Effector memory CD8-positive, alpha-beta T cell (primary cell): ENCODE data around the gene XKR3.
"Not testable (repeated sequence)": the region's sequence is repeated elsewhere in the genome, so short reads cannot be mapped to it uniquely, and the experiment has no call there.

Experiments used
- ATAC-seq: fragments of 150-1000 bp; cut with Tn5 transposase; replicated peaks from 2 replicates; pipeline ENCODE4 v1.10.0; 2021; ENCODE audit warnings: mild to moderate bottlenecking, moderate library complexity
- DNase-seq, 3 experiments: peaks; one replicate each; pipeline ENCODE4 v3.0.0; 2021
- H3K27ac Mint-ChIP-seq, 2 donors: one replicate each; pipeline ENCODE4 v1.8.0; 2022; ENCODE audit warnings: mild to moderate bottlenecking in 2 of 2, mixed read lengths in 2 of 2, moderate library complexity in 2 of 2
- H3K27me3 Mint-ChIP-seq, 2 donors: one replicate each; pipeline ENCODE4 v1.8.0; 2022; ENCODE audit warnings: mixed read lengths in 2 of 2
- H3K36me3 Mint-ChIP-seq: one replicate; pipeline ENCODE4 v1.8.0; 2022; ENCODE audit warnings: mild to moderate bottlenecking, moderate library complexity, mixed read lengths; ENCODE audit not compliant: insufficient read depth
- H3K4me1 Mint-ChIP-seq, 2 donors: one replicate each; pipeline ENCODE4 v1.8.0; 2022; ENCODE audit warnings: low read depth in 2 of 2, mixed read lengths in 2 of 2
- H3K4me3 Mint-ChIP-seq, 2 donors: one replicate each; pipeline ENCODE4 v1.8.0; 2022; ENCODE audit warnings: mild to moderate bottlenecking in 2 of 2, mixed read lengths in 2 of 2, moderate library complexity in 2 of 2
- H3K9me3 Mint-ChIP-seq, 2 donors: one replicate each; pipeline ENCODE4 v1.8.0; 2022; ENCODE audit warnings: mixed read lengths in 2 of 2

Gene XKR3

DNA sequence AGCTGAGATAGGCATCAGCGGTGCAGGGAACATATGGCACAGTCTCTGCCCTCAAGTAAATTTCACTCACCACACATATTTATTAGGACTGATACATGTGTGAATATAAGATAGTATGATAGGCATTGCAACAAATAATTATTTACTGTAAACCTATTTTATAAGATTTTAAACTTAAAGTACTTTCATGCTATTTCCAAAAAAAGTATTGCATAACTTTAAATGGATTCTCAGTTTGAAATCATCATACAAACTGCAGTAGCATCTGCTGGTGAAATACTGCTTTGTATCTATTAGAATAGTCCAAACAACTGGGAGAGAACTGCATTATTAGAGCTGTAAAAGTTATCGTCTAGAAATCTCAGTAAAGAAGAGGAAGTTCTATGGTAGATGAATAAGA is 63.0 kb downstream of the XKR3 start:
- not testable (repeated sequence) for H3K36me3 Mint-ChIP-seq, ATAC-seq, H3K4me3 Mint-ChIP-seq, H3K4me1 Mint-ChIP-seq, DNase-seq, H3K27me3 Mint-ChIP-seq, H3K27ac Mint-ChIP-seq
- peaks cover 11 to 12% of the 10 kb centered on the region in 2 donors for H3K9me3 Mint-ChIP-seq

- DNase-seq, H3K4me1 Mint-ChIP-seq, H3K27ac Mint-ChIP-seq, H3K36me3 Mint-ChIP-seq, H3K4me3 Mint-ChIP-seq, H3K27me3 Mint-ChIP-seq, H3K9me3 Mint-ChIP-seq, ATAC-seq: not testable (repeated sequence)
Observed at GRCh38 chr22:16760416-16760815, 64.8 kb downstream of the XKR3 start.

- not testable (repeated sequence) for H3K4me1 Mint-ChIP-seq, H3K36me3 Mint-ChIP-seq, H3K4me3 Mint-ChIP-seq, ATAC-seq, H3K27ac Mint-ChIP-seq, DNase-seq, H3K9me3 Mint-ChIP-seq, H3K27me3 Mint-ChIP-seq
Observed at GRCh38 chr22:16749282-16749681, 75.9 kb downstream of the XKR3 start.

GRCh38 chr22:16748160-16748929 is 76.9 kb downstream of the XKR3 start:
- not testable (repeated sequence) for H3K4me3 Mint-ChIP-seq, ATAC-seq, H3K9me3 Mint-ChIP-seq, H3K4me1 Mint-ChIP-seq, H3K36me3 Mint-ChIP-seq, DNase-seq, H3K27me3 Mint-ChIP-seq, H3K27ac Mint-ChIP-seq

DNA sequence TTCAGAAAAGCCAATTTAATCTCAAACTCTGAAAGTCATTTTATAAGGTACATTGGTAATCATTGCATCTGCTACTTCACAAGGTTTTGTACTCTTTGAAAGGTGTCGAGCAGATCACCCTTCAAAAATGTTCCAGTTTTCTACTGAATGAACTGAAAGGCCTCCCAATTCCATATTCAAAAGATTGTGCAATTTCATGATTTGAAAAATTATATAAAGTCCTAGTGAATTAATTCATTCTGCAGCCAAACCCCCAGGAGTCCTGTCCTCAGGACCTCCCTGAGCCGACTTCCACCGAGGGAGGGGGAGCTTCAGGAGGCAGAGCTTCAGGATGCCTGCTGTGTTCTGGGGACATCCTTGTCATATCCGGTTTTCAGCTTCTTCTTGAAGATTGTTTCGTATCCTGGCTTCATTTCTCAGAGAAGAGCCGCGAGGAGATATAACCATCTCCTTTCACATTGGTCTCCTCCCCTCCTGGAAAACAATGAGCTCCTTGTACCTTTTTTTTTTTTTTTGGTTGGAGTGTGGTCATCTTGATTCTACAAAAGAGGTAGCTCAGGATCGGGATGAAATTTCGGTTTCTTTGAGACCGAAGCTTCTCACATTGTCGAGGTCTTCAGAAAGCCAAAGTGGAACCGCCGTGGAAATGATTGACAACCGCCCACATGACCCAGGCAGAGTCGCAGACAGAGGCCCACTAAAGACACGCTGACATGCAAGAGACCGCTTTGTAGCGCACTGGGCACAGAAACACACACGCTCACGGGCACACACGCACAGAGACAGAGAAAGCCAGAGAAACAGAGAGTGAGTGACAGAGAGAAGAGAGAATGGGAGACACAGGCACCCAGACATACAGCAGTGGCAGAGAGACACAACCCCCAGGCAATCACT is 77.7 kb downstream of the XKR3 start:
- not testable (repeated sequence) for H3K4me3 Mint-ChIP-seq, H3K27me3 Mint-ChIP-seq, H3K36me3 Mint-ChIP-seq, H3K27ac Mint-ChIP-seq, ATAC-seq, H3K9me3 Mint-ChIP-seq, DNase-seq, H3K4me1 Mint-ChIP-seq

DNA sequence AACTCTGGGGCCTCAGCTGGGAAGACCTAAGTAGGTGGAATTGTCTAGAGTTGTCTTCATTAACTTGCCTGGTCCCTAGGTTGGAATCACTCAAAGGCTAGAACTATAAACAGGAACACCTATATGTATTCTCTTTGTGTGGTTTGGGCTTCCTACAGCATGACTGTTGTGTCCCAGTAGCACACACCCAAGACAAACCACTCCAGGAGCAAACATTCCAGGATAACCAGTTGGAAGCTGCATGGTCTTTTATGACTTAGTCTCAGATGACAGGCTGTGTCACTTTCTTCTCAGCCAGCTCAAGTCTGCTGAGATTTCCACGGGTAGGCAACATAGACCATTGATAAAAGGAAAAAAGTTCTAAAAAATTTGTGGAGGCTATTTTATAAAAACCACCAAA is 90.9 kb downstream of the XKR3 start:
- H3K4me3 Mint-ChIP-seq, DNase-seq, H3K36me3 Mint-ChIP-seq, H3K27me3 Mint-ChIP-seq, H3K4me1 Mint-ChIP-seq, ATAC-seq, H3K27ac Mint-ChIP-seq, H3K9me3 Mint-ChIP-seq: not testable (repeated sequence)
